Loucy (cell line): ENCODE results near the gene RAB3GAP1.
A peak's percentile ranks its signal among the peaks of the same experiment; 100 is the strongest.

Source experiments
- H2AFZ ChIP-seq: fragments of 200-600 bp; sonication (generic); 2 replicates; pipeline ENCODE4 v1.6.0; 2016; ENCODE audit warnings: antibody characterized with exemption, mild to moderate bottlenecking, low read length, moderate library complexity
- H3F3A ChIP-seq: fragments of 200-600 bp; 2 replicates; pipeline ENCODE4 v1.6.0; 2016; ENCODE audit warnings: antibody characterized with exemption, low read depth, mild to moderate bottlenecking
- H3K27me3 ChIP-seq: fragments of 200-600 bp; sonication (generic); 2 replicates; pipeline ENCODE4 v1.6.1; 2014; ENCODE audit warnings: low read length, mild to moderate bottlenecking; ENCODE audit not compliant: insufficient read depth, poor library complexity, severe bottlenecking
- H3K36me3 ChIP-seq: fragments of 200-600 bp; sonication (generic); 2 replicates; pipeline ENCODE4 v1.6.1; 2016; ENCODE audit warnings: low read length; ENCODE audit not compliant: insufficient read depth
- H3K4me1 ChIP-seq: fragments of 200-600 bp; sonication (generic); 2 replicates; pipeline ENCODE4 v1.5.1; 2014; ENCODE audit warnings: low read length, mild to moderate bottlenecking; ENCODE audit not compliant: insufficient read depth, poor library complexity, severe bottlenecking
- H3K4me2 ChIP-seq: fragments of 200-600 bp; sonication (generic); 2 replicates; pipeline ENCODE4 v1.6.0; 2014; ENCODE audit warnings: antibody characterized with exemption, low read length, low read depth, mild to moderate bottlenecking; ENCODE audit not compliant: poor library complexity, severe bottlenecking
- H3K4me3 ChIP-seq: fragments of 200-600 bp; sonication (generic); 2 replicates; pipeline ENCODE4 v1.5.1; 2014; ENCODE audit warnings: low read length, mild to moderate bottlenecking, mixed read lengths; ENCODE audit not compliant: poor library complexity, severe bottlenecking
- H3K79me2 ChIP-seq: fragments of 200-600 bp; sonication (generic); 2 replicates; pipeline ENCODE4 v1.6.1; 2014; ENCODE audit warnings: low read length; ENCODE audit not compliant: insufficient read depth
- H3K9ac ChIP-seq: fragments of 200-600 bp; sonication (generic); 2 replicates; pipeline ENCODE4 v1.6.0; 2014; ENCODE audit warnings: mild to moderate bottlenecking, low read depth, low read length, moderate library complexity; ENCODE audit not compliant: poor library complexity, severe bottlenecking
- H3K9me2 ChIP-seq: fragments of 200-600 bp; sonication (generic); replicated peaks from 2 replicates; pipeline ENCODE4 v1.6.1; 2016; ENCODE audit warnings: low read depth, low read length, mixed read lengths
- H3K9me3 ChIP-seq: fragments of 200-600 bp; sonication (generic); 2 replicates; pipeline ENCODE4 v1.6.1; 2014; ENCODE audit warnings: mild to moderate bottlenecking, antibody characterized with exemption, low read length, low read depth; ENCODE audit not compliant: insufficient read depth
- H4K20me1 ChIP-seq: fragments of 200-600 bp; sonication (generic); 2 replicates; pipeline ENCODE4 v1.6.0; 2014; ENCODE audit warnings: antibody characterized with exemption, low read length, mild to moderate bottlenecking; ENCODE audit not compliant: insufficient read depth, poor library complexity, severe bottlenecking
- CTCF ChIP-seq: fragments of 200-600 bp; sonication (generic); conservative IDR thresholded peaks from 2 replicates; pipeline ENCODE4 v1.5.1; 2014; ENCODE audit warnings: mild to moderate bottlenecking, antibody characterized with exemption, low read length
- EZH2phosphoT487 ChIP-seq: fragments of 200-600 bp; IDR thresholded peaks from 2 replicates; pipeline ENCODE4 v1.6.1; 2018; ENCODE audit warnings: antibody characterized with exemption, mild to moderate bottlenecking, moderate library complexity, borderline replicate concordance

RAB3GAP1 gene

DNA sequence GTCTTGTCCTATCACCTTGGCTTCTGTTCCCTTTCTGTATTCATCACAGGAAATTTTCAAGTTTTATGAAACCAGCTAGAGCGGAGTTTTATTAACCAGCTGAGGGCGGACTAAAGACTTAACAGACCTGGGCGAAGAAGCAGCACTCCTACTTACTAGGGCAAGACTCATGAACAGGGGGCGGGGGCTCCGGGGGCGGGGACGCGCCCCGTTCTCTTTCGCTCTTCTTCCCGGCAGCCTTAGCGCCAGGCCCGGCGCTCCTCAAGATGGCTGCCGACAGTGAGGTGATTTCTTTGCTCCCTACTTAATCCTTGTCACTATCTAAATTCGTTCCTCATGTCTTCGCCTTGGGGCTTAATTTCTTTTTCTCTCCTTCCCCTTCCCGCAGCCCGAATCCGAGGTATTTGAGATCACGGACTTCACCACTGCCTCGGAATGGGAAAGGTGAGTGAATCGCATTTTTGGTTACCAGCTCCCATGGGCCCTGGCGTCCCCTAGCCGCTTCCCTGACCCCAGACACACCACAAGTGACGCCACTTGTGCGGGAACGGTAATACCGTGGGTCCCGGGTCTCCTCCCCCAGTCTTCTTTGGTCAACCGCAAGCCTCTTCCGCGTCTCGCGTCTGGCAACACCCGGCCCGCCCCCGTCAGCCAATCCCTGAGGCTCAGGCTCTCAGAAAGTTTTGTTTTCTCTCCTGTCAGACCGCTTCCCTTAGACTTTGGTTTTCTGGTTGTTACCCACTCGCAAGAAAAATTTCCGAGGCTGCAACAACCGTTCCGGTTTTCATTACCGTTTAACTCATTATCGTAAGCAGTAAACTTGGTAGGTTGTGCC is at the start of gene RAB3GAP1:
RAB3GAP1 (plus strand) TSS at position 251 of the 835 bp plus-strand sequence; CDS start at position 267, 16 bp downstream.
- Histone ChIP-seq H3K27me3 (peaks cover under 1% of the 10 kb centered on the region), H4K20me1 (peaks cover 38% of the 10 kb centered on the region), H3K4me3 (peak within 1 kb of the TSS; percentile 88), H3K9me2 (no peaks in the 10 kb centered on the region), H3F3A (peaks cover 3% of the 10 kb centered on the region; the same call in 1 of the 2 replicates), H3K9me3 (no peaks in the 10 kb centered on the region), H2AFZ (peak within 1 kb of the TSS; percentile 99), H3K9ac (peak within 1 kb of the TSS; percentile 88), H3K4me1 (peaks cover 26% of the 10 kb centered on the region), H3K4me2 (peak within 1 kb of the TSS; percentile 80), H3K36me3 (no peaks in the 10 kb centered on the region), H3K79me2 (peaks cover 43% of the 10 kb centered on the region)
- TF ChIP-seq CTCF (no peak; the same call in 1 of the 2 replicates), EZH2phosphoT487 (no peak)

DNA sequence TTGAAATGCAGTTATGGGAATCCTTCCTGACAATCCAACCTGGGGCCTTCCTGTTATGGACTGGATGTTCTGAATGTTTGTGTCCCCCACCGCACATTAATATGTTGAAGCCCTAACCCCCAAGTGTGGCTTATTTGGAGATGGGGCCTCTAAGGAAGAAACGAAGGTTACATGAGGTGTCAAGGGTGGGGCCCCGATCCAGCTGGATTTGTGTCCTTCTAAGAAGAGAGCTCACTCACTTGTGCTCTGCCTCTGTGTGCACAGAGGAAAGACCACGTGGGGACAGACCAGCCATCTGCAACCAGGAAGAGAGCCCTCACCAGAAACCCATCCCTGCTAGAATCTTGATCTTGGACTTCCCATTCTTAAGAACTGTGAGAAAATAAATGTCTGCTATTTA is 49.3 kb upstream of the RAB3GAP1 start:
- no peak for TF ChIP-seq EZH2phosphoT487
- TF ChIP-seq CTCF, result no peak
- Histone ChIP-seq H3K9me3 (no peaks in the 10 kb centered on the region), H3F3A (no peaks in the 10 kb centered on the region), H3K79me2 (no peaks in the 10 kb centered on the region), H3K9ac (no peak overlapping the region), H3K4me1 (no peaks in the 10 kb centered on the region), H3K9me2 (no peaks in the 10 kb centered on the region), H2AFZ (no peak overlapping the region), H4K20me1 (no peaks in the 10 kb centered on the region), H3K4me2 (no peak overlapping the region), H3K27me3 (no peaks in the 10 kb centered on the region), H3K4me3 (no peak overlapping the region), H3K36me3 (no peaks in the 10 kb centered on the region)

- Histone ChIP-seq H3K9ac (no peak overlapping the region), H3K4me3 (no peak overlapping the region), H4K20me1 (no peaks in the 10 kb centered on the region), H3K36me3 (no peaks in the 10 kb centered on the region), H3K79me2 (no peaks in the 10 kb centered on the region), H3K9me2 (no peaks in the 10 kb centered on the region), H3K4me1 (no peaks in the 10 kb centered on the region), H3K27me3 (no peaks in the 10 kb centered on the region), H3F3A (no peaks in the 10 kb centered on the region), H3K4me2 (peak overlapping the region; percentile 30), H3K9me3 (no peaks in the 10 kb centered on the region), H2AFZ (peak overlapping the region; percentile 83)
- TF ChIP-seq EZH2phosphoT487 (no peak), CTCF (peak; percentile 96)
Measured at GRCh38 chr2:135004005-135004746, 47.9 kb upstream of the RAB3GAP1 start.
